Smooth muscle cell (in vitro differentiated cells): ENCODE results near the gene SLC25A12. TPM values are rescaled to one million over a fixed set of nuclear protein-coding genes. Genes with fewer than 3 reads are reported as not detected.
"Not testable (repeated sequence)": the region's sequence is repeated elsewhere in the genome, so short reads cannot be mapped to it uniquely, and the experiment has no call there.

Experiments used
- DNase-seq: peaks from one replicate; lab custom pipeline; 2025; ENCODE audit not compliant: unreplicated experiment; lab: John Stamatoyannopoulos, UW
- H2AFZ ChIP-seq: fragments of 200-600 bp; sonication (generic); 2 replicates; pipeline ENCODE4 v1.6.0; 2016; ENCODE audit warnings: antibody characterized with exemption, low read depth, mild to moderate bottlenecking
- H3F3A ChIP-seq: fragments of 200-600 bp; sonication (generic); 2 replicates; pipeline ENCODE4 v1.6.0; 2017; ENCODE audit warnings: antibody characterized with exemption, low read depth
- H3K27ac ChIP-seq: fragments of 200-600 bp; sonication (generic); 2 replicates; pipeline ENCODE4 v1.5.1; 2016; ENCODE audit warnings: low read depth, mild to moderate bottlenecking
- H3K27me3 ChIP-seq: fragments of 200-600 bp; sonication (generic); 2 replicates; pipeline ENCODE4 v1.6.1; 2016; ENCODE audit warnings: low read depth, mild to moderate bottlenecking
- H3K36me3 ChIP-seq: fragments of 200-600 bp; sonication (generic); 2 replicates; pipeline ENCODE4 v1.5.1; 2016; ENCODE audit warnings: low read depth
- H3K4me1 ChIP-seq: fragments of 200-600 bp; sonication (generic); 2 replicates; pipeline ENCODE4 v1.5.1; 2016; ENCODE audit warnings: low read depth
- H3K4me2 ChIP-seq: fragments of 200-600 bp; sonication (generic); 2 replicates; pipeline ENCODE4 v1.6.0; 2016; ENCODE audit warnings: mild to moderate bottlenecking
- H3K4me3 ChIP-seq: fragments of 200-600 bp; sonication (generic); 2 replicates; pipeline ENCODE4 v1.5.1; 2016; ENCODE audit warnings: mild to moderate bottlenecking
- H3K79me2 ChIP-seq: fragments of 200-600 bp; sonication (generic); 2 replicates; pipeline ENCODE4 v1.6.0; 2016; ENCODE audit warnings: low read depth, mild to moderate bottlenecking
- H3K9ac ChIP-seq: fragments of 200-600 bp; sonication (generic); 2 replicates; pipeline ENCODE4 v1.6.0; 2016; ENCODE audit warnings: low read depth
- H3K9me3 ChIP-seq: fragments of 200-600 bp; sonication (generic); replicated peaks from 2 replicates; pipeline ENCODE4 v1.5.1; 2016; ENCODE audit warnings: low read depth
- H4K20me1 ChIP-seq: fragments of 200-600 bp; sonication (generic); 2 replicates; pipeline ENCODE4 v1.6.0; 2016; ENCODE audit warnings: low read depth
- CTCF ChIP-seq: fragments of 200-600 bp; sonication (generic); IDR thresholded peaks from 2 replicates; pipeline ENCODE4 v1.5.1; 2017; ENCODE audit warnings: borderline replicate concordance, mild to moderate bottlenecking, antibody characterized with exemption; ENCODE audit not compliant: insufficient read depth, poor library complexity, severe bottlenecking
- WGBS: methylation state at CpG from one replicate; pipeline ENCODE4 v1.1.7; 2016; ENCODE audit warnings: low lambda C conversion rate; 5-methylcytosine and 5-hydroxymethylcytosine counted together
- polyA plus RNA-seq: library from polyadenylated mRNA; unstranded; fragments of >200 nt; fragmentation: Nextera tagmentation; extraction: Ambion mirVana; gene quantifications from 2 replicates; pipeline ENCODE4 v1.2.1, GENCODE V29; 2016
- total RNA-seq: library from RNA; depleted of rRNA; stranded (reverse); fragments of >200 nt; gene quantifications from 2 replicates; pipeline ENCODE4 v1.2.3, GENCODE V29; 2014

Gene SLC25A12
- total and polyA plus RNA-seq, 2 experiments from 2014 or later = 10.5 to 22.4 TPM

- 84% methylated on average over 1 of the region's 1 CpG for WGBS
- no peak for TF ChIP-seq CTCF
Measured at GRCh38 chr2:171910494-171910893, 16.4 kb upstream of the SLC25A12 start.

GRCh38 chr2:171909266-171909665, 15.2 kb upstream of the SLC25A12 start:
- no peaks in the 10 kb centered on the region for H3K79me2 ChIP-seq
- H3K27me3 ChIP-seq = no peaks in the 10 kb centered on the region
- H3K9me3 ChIP-seq = no peaks in the 10 kb centered on the region
- H2AFZ ChIP-seq = no peak overlapping the region
- no peaks in the 10 kb centered on the region for H3K4me1 ChIP-seq
- no peaks in the 10 kb centered on the region for H3K36me3 ChIP-seq
- no peak overlapping the region for H3K27ac ChIP-seq
- WGBS = 91% methylated on average over 3 of the region's 3 CpGs
- H3K4me2 ChIP-seq = no peak overlapping the region
- no peaks in the 10 kb centered on the region for H3F3A ChIP-seq
- no peak for DNase-seq
- H3K9ac ChIP-seq = no peak overlapping the region
- no peak overlapping the region for H3K4me3 ChIP-seq
- no peaks in the 10 kb centered on the region for H4K20me1 ChIP-seq
- TF ChIP-seq CTCF = no peak

More at GRCh38 chr2:171910494-171910893, 16.4 kb upstream of the SLC25A12 start:
- no peaks in the 10 kb centered on the region for H3K79me2 ChIP-seq
- no peak for DNase-seq
- no peak overlapping the region for H3K4me2 ChIP-seq
- no peaks in the 10 kb centered on the region for H3K4me1 ChIP-seq
- H3K27me3 ChIP-seq = no peaks in the 10 kb centered on the region
- H3K9me3 ChIP-seq = no peaks in the 10 kb centered on the region
- H3K9ac ChIP-seq = no peak overlapping the region
- no peak overlapping the region for H2AFZ ChIP-seq
- H3K4me3 ChIP-seq = no peak overlapping the region
- no peaks in the 10 kb centered on the region for H3F3A ChIP-seq
- no peaks in the 10 kb centered on the region for H3K36me3 ChIP-seq
- no peaks in the 10 kb centered on the region for H4K20me1 ChIP-seq
- no peak overlapping the region for H3K27ac ChIP-seq

- Histone ChIP-seq H4K20me1 (no peaks in the 10 kb centered on the region), H3K27me3 (no peaks in the 10 kb centered on the region), H3K27ac (no peak overlapping the region), H3K9ac (no peak overlapping the region), H3K4me3 (no peak overlapping the region), H3K4me2 (no peak overlapping the region), H3K36me3 (no peaks in the 10 kb centered on the region), H3K79me2 (no peaks in the 10 kb centered on the region), H3F3A (no peaks in the 10 kb centered on the region), H3K4me1 (no peaks in the 10 kb centered on the region), H2AFZ (no peak overlapping the region), H3K9me3 (no peaks in the 10 kb centered on the region)
- no peak for DNase-seq
- TF ChIP-seq CTCF = no peak
- WGBS = 97% methylated on average over 1 of the region's 1 CpG
Measured at GRCh38 chr2:171908235-171908634, 14.2 kb upstream of the SLC25A12 start.

GRCh38 chr2:171902840-171903420, 8.9 kb upstream of the SLC25A12 start:
- Histone ChIP-seq H3K4me2 (no peak overlapping the region), H3F3A (no peaks in the 10 kb centered on the region), H3K4me3 (no peak overlapping the region), H3K79me2 (no peaks in the 10 kb centered on the region), H3K9me3 (no peaks in the 10 kb centered on the region), H3K27me3 (no peaks in the 10 kb centered on the region), H3K4me1 (no peaks in the 10 kb centered on the region), H4K20me1 (no peaks in the 10 kb centered on the region), H3K9ac (no peak overlapping the region), H3K36me3 (no peaks in the 10 kb centered on the region), H2AFZ (no peak overlapping the region), H3K27ac (no peak overlapping the region)
- 76% methylated on average over 2 of the region's 2 CpGs for WGBS
- no peak for DNase-seq
- no peak for TF ChIP-seq CTCF

GRCh38 chr2:171899623-171900282, 5.7 kb upstream of the SLC25A12 start:
- not testable (repeated sequence) for H3K4me1 ChIP-seq, H3K4me3 ChIP-seq, DNase-seq, H3K9me3 ChIP-seq, H3K9ac ChIP-seq, H2AFZ ChIP-seq, H4K20me1 ChIP-seq, H3K27me3 ChIP-seq, H3K27ac ChIP-seq, H3K4me2 ChIP-seq, H3K36me3 ChIP-seq, H3F3A ChIP-seq, H3K79me2 ChIP-seq
- whole genome bisulfite sequencing = 98% methylated on average over 19 of the region's 58 CpGs
